BLaER1 (cell line): ENCODE results near the gene ARL9.

Source experiments
- H3K27ac ChIP-seq: shearing (Covaris generic); formaldehyde crosslinking; 2 replicates; pipeline ENCODE4 v1.8.1; 2022
- H3K27me3 ChIP-seq: shearing (Covaris generic); formaldehyde crosslinking; 2 replicates; pipeline ENCODE4 v1.8.1; 2022
- H3K36me3 ChIP-seq: shearing (Covaris generic); formaldehyde crosslinking; 2 replicates; pipeline ENCODE4 v1.8.1; 2022
- H3K4me1 ChIP-seq: shearing (Covaris generic); formaldehyde crosslinking; 2 replicates; pipeline ENCODE4 v1.8.1; 2022
- H3K4me2 ChIP-seq: shearing (Covaris generic); formaldehyde crosslinking; 2 replicates; pipeline ENCODE4 v1.8.1; 2022
- H3K4me3 ChIP-seq: shearing (Covaris generic); formaldehyde crosslinking; 2 replicates; pipeline ENCODE4 v1.8.1; 2022
- H3K9ac ChIP-seq: shearing (Covaris generic); formaldehyde crosslinking; 2 replicates; pipeline ENCODE4 v1.8.1; 2022
- H3K9me3 ChIP-seq: shearing (Covaris generic); formaldehyde crosslinking; 2 replicates; pipeline ENCODE4 v1.8.1; 2022
- H4K20me1 ChIP-seq: shearing (Covaris generic); formaldehyde crosslinking; 2 replicates; pipeline ENCODE4 v1.8.1; 2022
- Cebpa-rat ChIP-seq: shearing (Covaris generic); IDR thresholded peaks from 2 replicates; pipeline ENCODE4 v1.8.1; 2022

ARL9 gene

GRCh38 chr4:56531149-56531770 is 25.7 kb downstream of the ARL9 start:
- Histone ChIP-seq H3K4me2 (peak overlapping the region; percentile 55), H3K36me3 (no peaks in the 10 kb centered on the region), H3K27ac (no peak overlapping the region), H3K9me3 (peaks cover 15% of the 10 kb centered on the region), H4K20me1 (no peaks in the 10 kb centered on the region), H3K9ac (no peak overlapping the region), H3K27me3 (peaks cover 23% of the 10 kb centered on the region), H3K4me3 (no peak overlapping the region), H3K4me1 (no peaks in the 10 kb centered on the region)
- TF ChIP-seq Cebpa-rat: no peak

- Histone ChIP-seq H4K20me1 (no peaks in the 10 kb centered on the region), H3K4me1 (no peaks in the 10 kb centered on the region), H3K27ac (no peak overlapping the region), H3K9ac (no peak overlapping the region), H3K36me3 (no peaks in the 10 kb centered on the region), H3K27me3 (peaks cover 23% of the 10 kb centered on the region), H3K4me2 (no peak overlapping the region), H3K9me3 (peaks cover 15% of the 10 kb centered on the region), H3K4me3 (no peak overlapping the region)
- TF ChIP-seq Cebpa-rat: no peak
These were observed 26.2 kb downstream of the ARL9 start for GRCh38 chr4:56531823-56532222.

- Histone ChIP-seq H3K4me3 (no peak overlapping the region), H3K9ac (no peak overlapping the region), H3K36me3 (no peaks in the 10 kb centered on the region), H3K4me2 (no peak overlapping the region), H3K9me3 (peaks cover 15% of the 10 kb centered on the region), H3K27me3 (peaks cover 23% of the 10 kb centered on the region), H4K20me1 (no peaks in the 10 kb centered on the region), H3K27ac (no peak overlapping the region), H3K4me1 (no peaks in the 10 kb centered on the region)
- TF ChIP-seq Cebpa-rat: no peak
These were observed 26.6 kb downstream of the ARL9 start for GRCh38 chr4:56532239-56532638.

GRCh38 chr4:56535915-56536314 is 30.3 kb downstream of the ARL9 start:
- H3K27me3 ChIP-seq: peaks cover 14% of the 10 kb centered on the region
- no peaks in the 10 kb centered on the region for H3K36me3 ChIP-seq
- no peaks in the 10 kb centered on the region for H3K4me1 ChIP-seq
- peaks cover 11% of the 10 kb centered on the region for H3K9me3 ChIP-seq
- no peak overlapping the region for H3K4me3 ChIP-seq
- H3K27ac ChIP-seq: no peak overlapping the region
- H3K9ac ChIP-seq: no peak overlapping the region
- TF ChIP-seq Cebpa-rat: no peak
- H3K4me2 ChIP-seq: no peak overlapping the region
- no peaks in the 10 kb centered on the region for H4K20me1 ChIP-seq

GRCh38 chr4:56537147-56537546 is 31.6 kb downstream of the ARL9 start:
- no peaks in the 10 kb centered on the region; the same call in 1 of the 2 replicates for H3K9me3 ChIP-seq
- peaks cover 1% of the 10 kb centered on the region; the same call in 1 of the 2 replicates for H3K27me3 ChIP-seq
- no peak overlapping the region for H3K4me2 ChIP-seq
- no peaks in the 10 kb centered on the region for H4K20me1 ChIP-seq
- no peak overlapping the region for H3K27ac ChIP-seq
- TF ChIP-seq Cebpa-rat: no peak
- H3K4me1 ChIP-seq: no peaks in the 10 kb centered on the region
- H3K4me3 ChIP-seq: no peak overlapping the region
- no peak overlapping the region for H3K9ac ChIP-seq
- H3K36me3 ChIP-seq: no peaks in the 10 kb centered on the region

GRCh38 chr4:56540826-56541225 is 35.2 kb downstream of the ARL9 start:
- H3K36me3 ChIP-seq: no peaks in the 10 kb centered on the region
- no peak for TF ChIP-seq Cebpa-rat
- no peak overlapping the region for H3K9ac ChIP-seq
- no peak overlapping the region for H3K4me2 ChIP-seq
- H3K4me1 ChIP-seq: no peaks in the 10 kb centered on the region
- H3K27me3 ChIP-seq: no peaks in the 10 kb centered on the region
- H4K20me1 ChIP-seq: no peaks in the 10 kb centered on the region
- no peak overlapping the region for H3K4me3 ChIP-seq
- no peak overlapping the region for H3K27ac ChIP-seq
- H3K9me3 ChIP-seq: no peaks in the 10 kb centered on the region

GRCh38 chr4:56544573-56545131 is 39.1 kb downstream of the ARL9 start:
- H3K4me3 ChIP-seq: no peak overlapping the region
- H3K4me1 ChIP-seq: no peaks in the 10 kb centered on the region
- peak overlapping the region; percentile 58 for H3K4me2 ChIP-seq
- no peaks in the 10 kb centered on the region for H3K36me3 ChIP-seq
- H4K20me1 ChIP-seq: no peaks in the 10 kb centered on the region
- no peaks in the 10 kb centered on the region for H3K9me3 ChIP-seq
- H3K27me3 ChIP-seq: no peaks in the 10 kb centered on the region
- no peak overlapping the region for H3K27ac ChIP-seq
- no peak overlapping the region for H3K9ac ChIP-seq
- TF ChIP-seq Cebpa-rat: no peak

GRCh38 chr4:56550642-56551041 is 45.1 kb downstream of the ARL9 start:
- Histone ChIP-seq H3K4me2 (no peak overlapping the region), H3K36me3 (no peaks in the 10 kb centered on the region), H3K4me3 (no peak overlapping the region), H3K9ac (no peak overlapping the region), H3K27me3 (no peaks in the 10 kb centered on the region), H4K20me1 (no peaks in the 10 kb centered on the region), H3K27ac (no peak overlapping the region), H3K9me3 (no peaks in the 10 kb centered on the region), H3K4me1 (no peaks in the 10 kb centered on the region)
- TF ChIP-seq Cebpa-rat: no peak

GRCh38 chr4:56551516-56551915 is 45.9 kb downstream of the ARL9 start:
- Histone ChIP-seq H3K27me3 (no peaks in the 10 kb centered on the region), H3K27ac (no peak overlapping the region), H4K20me1 (no peaks in the 10 kb centered on the region), H3K4me3 (no peak overlapping the region), H3K9ac (no peak overlapping the region), H3K4me1 (no peaks in the 10 kb centered on the region), H3K36me3 (no peaks in the 10 kb centered on the region), H3K9me3 (no peaks in the 10 kb centered on the region), H3K4me2 (no peak overlapping the region)
- TF ChIP-seq Cebpa-rat: no peak

GRCh38 chr4:56552273-56552672 is 46.7 kb downstream of the ARL9 start:
- Histone ChIP-seq H4K20me1 (no peaks in the 10 kb centered on the region), H3K9ac (no peak overlapping the region), H3K4me2 (no peak overlapping the region), H3K36me3 (no peaks in the 10 kb centered on the region), H3K9me3 (no peaks in the 10 kb centered on the region), H3K4me1 (no peaks in the 10 kb centered on the region), H3K27me3 (no peaks in the 10 kb centered on the region), H3K27ac (no peak overlapping the region), H3K4me3 (no peak overlapping the region)
- no peak for TF ChIP-seq Cebpa-rat
